Activated CD8-positive, alpha-beta T cell treated with anti-CD3 and anti-CD28 coated beads for 36 hours (primary cell): ENCODE measurements around the gene MVK. TPM values are rescaled to one million over a fixed set of nuclear protein-coding genes. Genes with fewer than 3 reads are reported as not detected.

Experiments
- ATAC-seq: fragments of 200-7000 bp; cut with Tn5 transposase; one replicate; pipeline ENCODE4 v1.10.0; 2021; ENCODE audit warnings: mild to moderate bottlenecking, moderate library complexity
- CTCF ChIA-PET: fragments of 350-600 bp; sonication (Branson Sonifier 250); formaldehyde crosslinking; loops from one replicate; lab custom pipeline; 2021; ENCODE audit warnings: antibody characterized with exemption; lab: Charles Lee
- POLR2A ChIA-PET: fragments of 350-600 bp; sonication (Branson Sonifier 250); formaldehyde crosslinking; loops from one replicate; lab custom pipeline; 2021; ENCODE audit warnings: antibody characterized with exemption; lab: Charles Lee
- DNase-seq: peaks from one replicate; pipeline ENCODE4 v3.0.0-alpha.2; 2020
- H3K27ac Mint-ChIP-seq: one replicate; pipeline ENCODE4 v1.8.0; 2021; ENCODE audit warnings: mild to moderate bottlenecking, mixed read lengths
- H3K27me3 Mint-ChIP-seq: one replicate; pipeline ENCODE4 v1.8.0; 2021; ENCODE audit warnings: mixed read lengths
- H3K36me3 Mint-ChIP-seq: one replicate; pipeline ENCODE4 v1.8.0; 2021; ENCODE audit warnings: low read depth, mixed read lengths
- H3K4me1 Mint-ChIP-seq: one replicate; pipeline ENCODE4 v1.8.0; 2021; ENCODE audit warnings: low read depth, mixed read lengths
- H3K4me3 Mint-ChIP-seq: one replicate; pipeline ENCODE4 v1.8.0; 2021; ENCODE audit warnings: mild to moderate bottlenecking, moderate library complexity, mixed read lengths
- H3K9me3 Mint-ChIP-seq: one replicate; pipeline ENCODE4 v1.8.0; 2021; ENCODE audit warnings: mixed read lengths
- CTCF ChIP-seq: fragments of 200-600 bp; IDR thresholded peaks from one replicate; pipeline ENCODE4 v1.8.0; 2022; ENCODE audit warnings: antibody characterized with exemption, mild to moderate bottlenecking
- intact Hi-C: fragments of 100-400 bp; cut with micrococcal nuclease; formaldehyde crosslinking; loops from one replicate; pipeline ENCODE4 v1.10.0; 2022
- total RNA-seq, 2 experiments: library from RNA; stranded (reverse); gene quantifications; one replicate each; pipeline ENCODE4 v1.2.3, GENCODE V29; 2021

MVK gene
- total RNA-seq, 2 experiments from 2014 or later = 16.2 to 19.8 TPM

- Mint-ChIP-seq H3K9me3 (no peaks in the 10 kb centered on the region), H3K4me1 (no peaks in the 10 kb centered on the region), H3K27ac (no peak overlapping the region), H3K27me3 (no peaks in the 10 kb centered on the region), H3K36me3 (no peaks in the 10 kb centered on the region), H3K4me3 (no peak overlapping the region)
- ATAC-seq (no peak), DNase-seq (no peak)
- intact Hi-C loops = no loop called here
- CTCF ChIA-PET = no interaction called here
- POLR2A ChIA-PET = no interaction called here
- no peak for TF ChIP-seq CTCF
These were observed 38.2 kb upstream of the MVK start for GRCh38 chr12:109535231-109535862.

GRCh38 chr12:109535863-109536250 is 37.7 kb upstream of the MVK start:
- no peaks in the 10 kb centered on the region for H3K9me3 Mint-ChIP-seq
- ATAC-seq = no peak
- CTCF ChIA-PET = no interaction called here

GRCh38 chr12:109537136-109537535 is 36.5 kb upstream of the MVK start:
- Mint-ChIP-seq H3K27me3 (no peaks in the 10 kb centered on the region), H3K9me3 (no peaks in the 10 kb centered on the region), H3K36me3 (no peaks in the 10 kb centered on the region), H3K4me3 (no peak overlapping the region), H3K4me1 (no peaks in the 10 kb centered on the region), H3K27ac (no peak overlapping the region)
- DNase-seq = no peak
- intact Hi-C loops = no loop called here
- TF ChIP-seq CTCF = no peak
- CTCF ChIA-PET = no interaction called here
- POLR2A ChIA-PET = no interaction called here
- no peak for ATAC-seq

More at GRCh38 chr12:109535863-109536250, 37.7 kb upstream of the MVK start:
- intact Hi-C loops = no loop called here
- H3K27me3 Mint-ChIP-seq = no peaks in the 10 kb centered on the region
- H3K4me1 Mint-ChIP-seq = no peaks in the 10 kb centered on the region
- no peak overlapping the region for H3K4me3 Mint-ChIP-seq
- no peak for DNase-seq
- no peak for TF ChIP-seq CTCF
- H3K27ac Mint-ChIP-seq = no peak overlapping the region
- POLR2A ChIA-PET = no interaction called here
- no peaks in the 10 kb centered on the region for H3K36me3 Mint-ChIP-seq

- Mint-ChIP-seq H3K4me1 (no peaks in the 10 kb centered on the region), H3K27me3 (no peaks in the 10 kb centered on the region), H3K4me3 (no peak overlapping the region), H3K27ac (no peak overlapping the region), H3K9me3 (no peaks in the 10 kb centered on the region), H3K36me3 (no peaks in the 10 kb centered on the region)
- TF ChIP-seq CTCF = no peak
- no peak for ATAC-seq
- ChIA-PET CTCF (interaction anchor here (1.2 kb wide), 1 partner anchor 19 kb away, joined by 4 read pairs; no protein-coding TSS in a partner anchor), POLR2A (no interaction called here)
- no peak for DNase-seq
- intact Hi-C loops = no loop called here
These were observed 35.3 kb upstream of the MVK start for GRCh38 chr12:109538191-109538863.

- no peak for TF ChIP-seq CTCF
- ChIA-PET CTCF (no interaction called here), POLR2A (no interaction called here)
- Mint-ChIP-seq H3K27me3 (no peaks in the 10 kb centered on the region), H3K4me1 (no peaks in the 10 kb centered on the region), H3K27ac (no peak overlapping the region), H3K9me3 (no peaks in the 10 kb centered on the region), H3K4me3 (no peak overlapping the region), H3K36me3 (no peaks in the 10 kb centered on the region)
- DNase-seq = no peak
- intact Hi-C loops = no loop called here
- no peak for ATAC-seq
These were observed 34.1 kb upstream of the MVK start for GRCh38 chr12:109539508-109539907.
